Endothelial cell of umbilical vein (primary cell): Measurements from ENCODE around the gene IQGAP2. TPM values are rescaled to one million over a fixed set of nuclear protein-coding genes. Genes with fewer than 3 reads are reported as not detected.

ENCODE experiments used
- BruUV-seq: library from RNA; stranded (reverse); fragments of 400-500 nt; replicated peaks from 2 replicates; lab custom pipeline; 2021; lab: Mats Ljungman, UMichigan
- CTCF ChIA-PET: fragments of 300-600, 350-600 bp; sonication (Branson Sonifier 250); formaldehyde crosslinking; loops from one replicate; lab custom pipeline; 2021; ENCODE audit warnings: antibody characterized with exemption, inconsistent platforms; lab: Charles Lee
- POLR2A ChIA-PET: fragments of 300-600, 350-600 bp; sonication (Branson Sonifier 250); formaldehyde crosslinking; loops from one replicate; lab custom pipeline; 2021; ENCODE audit warnings: antibody characterized with exemption, inconsistent platforms; lab: Charles Lee
- DNase-seq: peaks from one replicate; pipeline ENCODE4 v3.0.0-alpha.2; 2011; ENCODE audit warnings: low read depth, low spot score
- FAIRE-seq: peaks from 2 replicates; lab custom pipeline; 2011; peaks lifted over from hg19 to GRCh38; lab: Jason Lieb, UNC
- H2AFZ ChIP-seq: 2 replicates; pipeline ENCODE4 v1.6.0; 2012; ENCODE audit warnings: low read depth, low read length, control low read depth, inconsistent platforms
- H3K27ac ChIP-seq: 2 replicates; pipeline ENCODE4 v1.5.1; 2011; ENCODE audit warnings: low read depth, mild to moderate bottlenecking, control low read depth, low read length, moderate library complexity; ENCODE audit not compliant: insufficient read depth
- H3K27me3 ChIP-seq, 2 experiments: 2 replicates each; pipeline versions ENCODE4 v1.6.0 to v1.6.1; 2011; ENCODE audit warnings: low read length in 2 of 2, mixed read lengths in 1 of 2; ENCODE audit not compliant: control insufficient read depth in 2 of 2, insufficient read depth in 2 of 2
- H3K36me3 ChIP-seq, 2 experiments: 2 replicates in 1 of 2; 3 replicates in 1 of 2; pipeline ENCODE4 v1.5.1; 2011; ENCODE audit warnings: low read length in 2 of 2, mild to moderate bottlenecking in 1 of 2, moderate library complexity in 1 of 2; ENCODE audit not compliant: control insufficient read depth in 2 of 2, insufficient read depth in 2 of 2; ENCODE audit errors: extremely low read depth in 1 of 2
- H3K4me1 ChIP-seq: 3 replicates; pipeline ENCODE4 v1.5.1; 2011; ENCODE audit warnings: mild to moderate bottlenecking, low read length; ENCODE audit not compliant: control insufficient read depth, insufficient read depth; ENCODE audit errors: extremely low read depth
- H3K4me2 ChIP-seq: 2 replicates; pipeline ENCODE4 v1.6.1; 2011; ENCODE audit warnings: low read length, control low read depth, mixed read lengths; ENCODE audit not compliant: insufficient read depth
- H3K4me3 ChIP-seq, 3 experiments: fragments of 200-600 bp in 1 of 3; sonication (generic), shearing (Covaris generic) in 1 of 3; replicated peaks in 1 of 3; 2 replicates each; pipeline ENCODE4 v1.5.1; 2011 to 2016; ENCODE audit warnings: control low read depth in 3 of 3, low read length in 3 of 3, mild to moderate bottlenecking in 2 of 3, inconsistent platforms in 1 of 3, low read depth in 1 of 3, moderate library complexity in 1 of 3; ENCODE audit not compliant: insufficient read depth in 1 of 3
- H3K79me2 ChIP-seq: 2 replicates; pipeline ENCODE4 v1.6.0; 2012; ENCODE audit warnings: low read length, inconsistent platforms; ENCODE audit not compliant: control insufficient read depth, insufficient read depth
- H3K9ac ChIP-seq: replicated peaks from 2 replicates; pipeline ENCODE3; 2011; ENCODE audit warnings: low read length, control low read depth; ENCODE audit not compliant: insufficient read depth; ENCODE audit errors: extremely low read depth
- H3K9me1 ChIP-seq: replicated peaks from 3 replicates; pipeline ENCODE4 v1.6.0; 2011; ENCODE audit warnings: mild to moderate bottlenecking, low read length; ENCODE audit not compliant: control insufficient read depth, insufficient read depth; ENCODE audit errors: extremely low read depth
- H3K9me3 ChIP-seq: replicated peaks from 2 replicates; pipeline ENCODE4 v1.5.1; 2012; ENCODE audit warnings: low read length, inconsistent platforms; ENCODE audit not compliant: control insufficient read depth, insufficient read depth
- H4K20me1 ChIP-seq: replicated peaks from 2 replicates; pipeline ENCODE3; 2011; ENCODE audit warnings: mild to moderate bottlenecking, low read length; ENCODE audit not compliant: control insufficient read depth, insufficient read depth; ENCODE audit errors: extremely low read depth
- CTCF ChIP-seq, 2 donors: IDR thresholded peaks; 1 replicate in 1 of 2; 2 replicates in 1 of 2; pipeline ENCODE4 v1.5.1; 2011; ENCODE audit warnings: low read length in 2 of 2, mild to moderate bottlenecking in 2 of 2, moderate library complexity in 2 of 2, control low read depth in 1 of 2, inconsistent platforms in 1 of 2, low read depth in 1 of 2; ENCODE audit not compliant: insufficient read depth in 1 of 2; ENCODE audit errors: extremely low read depth in 1 of 2
- EZH2 ChIP-seq: IDR thresholded peaks from 2 replicates; pipeline ENCODE4 v1.6.1; 2012; ENCODE audit warnings: borderline replicate concordance, low read depth, mild to moderate bottlenecking, moderate library complexity, low read length, inconsistent platforms; ENCODE audit not compliant: severe bottlenecking
- FOS ChIP-seq: IDR thresholded peaks from 2 replicates; pipeline ENCODE4 v1.6.1; 2011; ENCODE audit warnings: mild to moderate bottlenecking, low read length, moderate library complexity, borderline replicate concordance; ENCODE audit not compliant: insufficient read depth
- GATA2 ChIP-seq: IDR thresholded peaks from 2 replicates; pipeline ENCODE4 v1.7.0; 2011; ENCODE audit warnings: low read depth, mild to moderate bottlenecking, moderate library complexity, mixed read lengths, low read length; ENCODE audit not compliant: insufficient read length, insufficient read depth
- JUN ChIP-seq: IDR thresholded peaks from 2 replicates; pipeline ENCODE4 v1.6.1; 2011; ENCODE audit warnings: borderline replicate concordance, low read depth; ENCODE audit not compliant: insufficient read length, insufficient read depth
- MAX ChIP-seq: IDR thresholded peaks from 2 replicates; pipeline ENCODE4 v1.6.1; 2011; ENCODE audit not compliant: insufficient read depth, insufficient read length
- MYC ChIP-seq: IDR thresholded peaks from one replicate; pipeline ENCODE4 v1.6.1; 2011; ENCODE audit warnings: mild to moderate bottlenecking, low read depth, low read length
- POLR2A ChIP-seq: IDR thresholded peaks from 2 replicates; pipeline ENCODE4 v1.6.1; 2012; ENCODE audit warnings: low read depth, mild to moderate bottlenecking, control low read depth, low read length
- POLR2AphosphoS5 ChIP-seq: IDR thresholded peaks from 2 replicates; pipeline ENCODE4 v1.6.1; 2012; ENCODE audit warnings: low read depth, mild to moderate bottlenecking, control low read depth, low read length, moderate library complexity; ENCODE audit not compliant: insufficient read depth
- dilution Hi-C: fragments of 300-500 bp; cut with MboI; formaldehyde crosslinking; loops from one replicate; pipeline ENCODE4 v1.15.0; 2019; ENCODE audit warnings: low sequenced_read_pairs; ENCODE audit not compliant: extremely low pct_ligation_motif_present
- intact Hi-C: fragments of 100-400 bp; cut with micrococcal nuclease; formaldehyde crosslinking; loops from one replicate; pipeline ENCODE4 v1.10.0; 2022
- polyA plus RNA-seq, 4 experiments: library from polyadenylated mRNA; depleted of rRNA in 3 of 4; stranded (reverse) in 3 of 4; unstranded in 1 of 4; fragments of >200 nt; gene quantifications; 2 replicates each; pipeline versions ENCODE4 v1.2.1 to v1.2.3, GENCODE V29; 2011 to 2012; ENCODE audit warnings: missing spikeins in 1 of 4
- total RNA-seq: library from RNA; stranded (reverse); gene quantifications from 2 replicates; pipeline ENCODE4 v1.2.3, GENCODE V29; 2021

IQGAP2 gene
- total and polyA plus RNA-seq, 2 donors (not counting 3 experiments of a cell fraction or from before 2014, with no cell fraction given) = 4.5 to 4.7 TPM

- TF ChIP-seq CTCF (IDR thresholded peaks at IDR 0.05; ENCODE audit: extremely low read depth in 1 of 2, insufficient read depth in 1 of 2, low read depth in 1 of 2, low read length in 2 of 2) = no peak
- TF ChIP-seq FOS = no peak
- TF ChIP-seq GATA2 = no peak
- no peak for TF ChIP-seq MYC
- TF ChIP-seq JUN = no peak
- TF ChIP-seq POLR2A = no peak
- no peak for TF ChIP-seq MAX
- TF ChIP-seq POLR2AphosphoS5 = no peak
- TF ChIP-seq EZH2 = no peak
- Histone ChIP-seq H3K27ac (no peak overlapping the region), H3K4me2 (no peak overlapping the region), H2AFZ (no peak overlapping the region), H3K27me3 (peaks cover 6 to 8% of the 10 kb centered on the region in 2 experiments), H4K20me1 (no peaks in the 10 kb centered on the region), H3K4me3 (no peak overlapping the region), H3K4me1 (no peaks in the 10 kb centered on the region), H3K79me2 (no peaks in the 10 kb centered on the region), H3K9me1 (no peaks in the 10 kb centered on the region), H3K36me3 (no peaks in the 10 kb centered on the region), H3K9ac (no peak overlapping the region), H3K9me3 (no peaks in the 10 kb centered on the region)
- CTCF ChIA-PET = no interaction called here
- intact Hi-C loops = no loop called here
- POLR2A ChIA-PET = no interaction called here
- FAIRE-seq (no peak), DNase-seq (no peak)
- no TSS peak for BruUV-seq
- dilution Hi-C loops = no loop called here
Measured at GRCh38 chr5:76542887-76543690, 140.0 kb downstream of the IQGAP2 start.
